OCI-LY1 (cell line): Measurements from ENCODE around the gene IL15RA.

Source experiments
- H2AFZ ChIP-seq: fragments of 200-600 bp; sonication (generic), shearing (Covaris generic); 2 replicates; pipeline ENCODE4 v1.6.0; 2014; ENCODE audit warnings: antibody characterized with exemption, mild to moderate bottlenecking, low read length
- H3F3A ChIP-seq: fragments of 200-600 bp; sonication (generic), shearing (Covaris generic); 2 replicates; pipeline ENCODE4 v1.6.0; 2014; ENCODE audit warnings: mild to moderate bottlenecking, antibody characterized with exemption, low read length, moderate library complexity; ENCODE audit not compliant: insufficient read depth
- H3K27ac ChIP-seq: fragments of 200-600 bp; sonication (generic); 2 replicates; pipeline ENCODE4 v1.5.1; 2014; ENCODE audit warnings: low read length, mixed run types, mild to moderate bottlenecking, low read depth; ENCODE audit not compliant: poor library complexity, severe bottlenecking
- H3K27me3 ChIP-seq: fragments of 200-600 bp; sonication (generic); 2 replicates; pipeline ENCODE4 v1.6.0; 2014; ENCODE audit warnings: antibody characterized with exemption, mild to moderate bottlenecking, low read length, moderate library complexity; ENCODE audit not compliant: insufficient read depth
- H3K36me3 ChIP-seq: fragments of 200-600 bp; sonication (generic); 2 replicates; pipeline ENCODE4 v1.6.1; 2014; ENCODE audit warnings: mild to moderate bottlenecking, antibody characterized with exemption, low read length, moderate library complexity, mixed read lengths; ENCODE audit not compliant: insufficient read depth
- H3K4me1 ChIP-seq: fragments of 200-600 bp; sonication (generic); 2 replicates; pipeline ENCODE4 v1.5.1; 2014; ENCODE audit warnings: mild to moderate bottlenecking, low read length, moderate library complexity; ENCODE audit not compliant: insufficient read depth, severe bottlenecking
- H3K4me2 ChIP-seq: fragments of 200-600 bp; sonication (generic), shearing (Covaris generic); 2 replicates; pipeline ENCODE4 v1.6.1; 2014; ENCODE audit warnings: low read length
- H3K4me3 ChIP-seq: fragments of 200-600 bp; sonication (generic); 2 replicates; pipeline ENCODE4 v1.5.1; 2014; ENCODE audit warnings: low read length, low read depth, mild to moderate bottlenecking, mixed read lengths; ENCODE audit not compliant: poor library complexity, severe bottlenecking
- H3K79me2 ChIP-seq: fragments of 200-600 bp; shearing (Covaris generic); 2 replicates; pipeline ENCODE4 v1.6.1; 2016; ENCODE audit warnings: mixed run types, low read length, mixed read lengths; ENCODE audit not compliant: insufficient read depth
- H3K9ac ChIP-seq: fragments of 200-600 bp; sonication (generic), shearing (Covaris generic); 2 replicates; pipeline ENCODE4 v1.6.1; 2014; ENCODE audit warnings: mild to moderate bottlenecking, low read length, mixed read lengths
- H3K9me2 ChIP-seq: fragments of 200-600 bp; sonication (generic), shearing (Covaris generic); 2 replicates; pipeline ENCODE4 v1.6.1; 2014; ENCODE audit warnings: low read depth, mild to moderate bottlenecking, low read length, mixed read lengths
- H3K9me3 ChIP-seq: fragments of 200-600 bp; shearing (Covaris generic); 2 replicates; pipeline ENCODE4 v1.6.1; 2014; ENCODE audit warnings: low read length, mixed read lengths
- H4K20me1 ChIP-seq: fragments of 200-600 bp; sonication (generic), shearing (Covaris generic); 2 replicates; pipeline ENCODE4 v1.6.0; 2016; ENCODE audit warnings: mild to moderate bottlenecking, low read length; ENCODE audit not compliant: insufficient read depth
- EZH2 ChIP-seq: fragments of 200-600 bp; sonication (generic), shearing (Covaris generic); IDR thresholded peaks from 2 replicates; pipeline ENCODE4 v1.8.0; 2017; ENCODE audit warnings: borderline replicate concordance, mixed run types, mild to moderate bottlenecking, antibody characterized with exemption, low read length, moderate library complexity, mixed read lengths
- TF ChIP-seq, protein P1 (sequence below): fragments of 200-600 bp; sonication (generic), shearing (Covaris generic); IDR thresholded peaks from 2 replicates; pipeline ENCODE4 v1.5.1; 2017; ENCODE audit warnings: mild to moderate bottlenecking, antibody characterized with exemption, low read length, moderate library complexity, mixed read lengths

Gene IL15RA

DNA sequence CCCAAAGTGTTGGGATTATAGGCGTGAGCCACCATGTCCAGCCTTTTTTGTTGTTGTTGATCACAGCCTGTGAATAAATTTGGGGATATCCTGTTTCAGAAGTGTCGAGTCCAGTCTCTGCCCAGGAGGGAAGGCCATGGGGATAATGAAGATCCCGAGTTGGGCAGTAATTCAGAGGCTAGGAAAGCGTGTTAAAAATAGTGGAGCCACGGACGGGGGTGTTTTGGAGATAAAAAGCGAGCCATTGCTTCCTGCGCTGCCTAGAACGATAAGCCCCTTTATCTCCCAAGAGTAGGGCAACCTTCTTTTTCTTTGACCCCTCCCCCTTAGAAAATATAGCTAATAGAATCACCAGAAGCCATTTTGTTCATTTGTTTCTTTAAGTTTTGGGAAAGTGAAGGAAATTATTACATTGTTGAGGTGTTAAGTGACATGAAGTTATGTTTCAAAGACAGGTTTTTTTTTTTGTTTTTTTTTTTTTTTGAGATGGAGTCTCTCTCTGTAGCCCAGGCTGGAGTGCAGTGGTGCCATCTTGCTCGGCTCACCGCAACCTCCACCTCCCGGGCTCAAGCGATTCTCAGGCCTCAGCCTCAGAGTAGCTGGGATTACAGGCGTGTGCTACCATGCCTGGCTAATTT is 43.3 kb downstream of the IL15RA start:
- no peaks in the 10 kb centered on the region for H3K9me3 ChIP-seq
- peaks cover 60% of the 10 kb centered on the region for H3K36me3 ChIP-seq
- no peak overlapping the region for H3K4me2 ChIP-seq
- no peaks in the 10 kb centered on the region for H4K20me1 ChIP-seq
- no peak overlapping the region for H3K27ac ChIP-seq
- H3K9me2 ChIP-seq: no peaks in the 10 kb centered on the region
- no peaks in the 10 kb centered on the region for H3K27me3 ChIP-seq
- no peak overlapping the region for H3K9ac ChIP-seq
- H2AFZ ChIP-seq: no peak overlapping the region
- H3K4me3 ChIP-seq: no peak overlapping the region
- TF ChIP-seq, protein P1, sequence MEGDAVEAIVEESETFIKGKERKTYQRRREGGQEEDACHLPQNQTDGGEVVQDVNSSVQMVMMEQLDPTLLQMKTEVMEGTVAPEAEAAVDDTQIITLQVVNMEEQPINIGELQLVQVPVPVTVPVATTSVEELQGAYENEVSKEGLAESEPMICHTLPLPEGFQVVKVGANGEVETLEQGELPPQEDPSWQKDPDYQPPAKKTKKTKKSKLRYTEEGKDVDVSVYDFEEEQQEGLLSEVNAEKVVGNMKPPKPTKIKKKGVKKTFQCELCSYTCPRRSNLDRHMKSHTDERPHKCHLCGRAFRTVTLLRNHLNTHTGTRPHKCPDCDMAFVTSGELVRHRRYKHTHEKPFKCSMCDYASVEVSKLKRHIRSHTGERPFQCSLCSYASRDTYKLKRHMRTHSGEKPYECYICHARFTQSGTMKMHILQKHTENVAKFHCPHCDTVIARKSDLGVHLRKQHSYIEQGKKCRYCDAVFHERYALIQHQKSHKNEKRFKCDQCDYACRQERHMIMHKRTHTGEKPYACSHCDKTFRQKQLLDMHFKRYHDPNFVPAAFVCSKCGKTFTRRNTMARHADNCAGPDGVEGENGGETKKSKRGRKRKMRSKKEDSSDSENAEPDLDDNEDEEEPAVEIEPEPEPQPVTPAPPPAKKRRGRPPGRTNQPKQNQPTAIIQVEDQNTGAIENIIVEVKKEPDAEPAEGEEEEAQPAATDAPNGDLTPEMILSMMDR: no peak
- TF ChIP-seq EZH2: no peak
- no peaks in the 10 kb centered on the region for H3K4me1 ChIP-seq
- no peaks in the 10 kb centered on the region for H3F3A ChIP-seq
- H3K79me2 ChIP-seq: no peaks in the 10 kb centered on the region

DNA sequence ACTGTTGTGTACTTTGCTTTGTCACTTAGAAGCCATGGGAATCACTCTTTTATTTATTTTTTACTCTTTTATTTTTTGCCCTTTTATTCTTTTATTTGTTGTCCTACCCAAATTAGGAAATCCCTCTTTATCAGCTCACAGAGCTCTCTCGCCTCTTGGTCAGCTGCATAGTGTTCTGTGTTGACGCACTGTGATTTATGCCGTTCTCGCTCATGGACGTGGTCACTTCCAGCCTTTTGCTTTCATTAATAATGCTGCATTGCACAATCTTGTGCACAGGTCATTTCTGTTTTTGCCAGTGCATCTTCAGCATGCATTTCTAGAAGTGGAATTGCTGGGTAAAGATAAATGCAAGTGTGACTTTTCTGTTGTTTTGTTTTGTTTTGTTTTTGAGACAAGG is 45.0 kb downstream of the IL15RA start:
- no peaks in the 10 kb centered on the region for H3K9me3 ChIP-seq
- H3K4me2 ChIP-seq: no peak overlapping the region
- no peak overlapping the region for H3K27ac ChIP-seq
- H3K27me3 ChIP-seq: no peaks in the 10 kb centered on the region
- H3K79me2 ChIP-seq: no peaks in the 10 kb centered on the region
- H3K9ac ChIP-seq: no peak overlapping the region
- H3K9me2 ChIP-seq: no peaks in the 10 kb centered on the region
- H3K4me1 ChIP-seq: no peaks in the 10 kb centered on the region
- no peaks in the 10 kb centered on the region for H4K20me1 ChIP-seq
- H3K36me3 ChIP-seq: peaks cover 65% of the 10 kb centered on the region
- no peaks in the 10 kb centered on the region for H3F3A ChIP-seq
- TF ChIP-seq EZH2: no peak
- TF ChIP-seq, protein P1: no peak
- no peak overlapping the region for H3K4me3 ChIP-seq
- no peak overlapping the region for H2AFZ ChIP-seq

DNA sequence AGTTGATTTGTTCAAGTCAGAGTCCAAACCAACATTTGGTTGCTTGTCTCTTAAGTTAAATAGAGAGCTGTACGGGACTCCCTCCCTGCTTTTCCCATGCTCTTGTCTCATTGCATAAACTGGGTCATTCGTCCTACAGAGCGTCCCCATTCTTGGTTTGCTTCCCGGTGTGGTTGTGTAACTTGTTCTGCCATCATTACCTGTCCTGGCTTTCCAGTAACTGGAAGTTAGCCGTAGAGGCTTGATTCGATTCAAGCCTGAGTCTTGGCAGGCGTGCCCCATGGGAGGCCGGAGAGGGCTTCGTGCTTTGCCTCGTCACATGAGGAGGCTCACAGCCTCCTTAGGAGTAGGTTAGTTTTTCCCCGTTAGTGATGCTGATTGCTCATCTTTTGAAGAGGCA is 47.1 kb downstream of the IL15RA start:
- Histone ChIP-seq H3F3A (no peaks in the 10 kb centered on the region), H3K4me3 (no peak overlapping the region), H3K4me1 (no peaks in the 10 kb centered on the region), H3K4me2 (no peak overlapping the region), H3K27me3 (no peaks in the 10 kb centered on the region), H2AFZ (no peak overlapping the region), H3K79me2 (no peaks in the 10 kb centered on the region), H3K9ac (no peak overlapping the region), H4K20me1 (no peaks in the 10 kb centered on the region), H3K27ac (no peak overlapping the region), H3K36me3 (peaks cover 64% of the 10 kb centered on the region), H3K9me2 (no peaks in the 10 kb centered on the region), H3K9me3 (no peaks in the 10 kb centered on the region)
- no peak for TF ChIP-seq EZH2
- TF ChIP-seq, protein P1: no peak
